VCaP (cell line): ENCODE measurements around the gene RSPO4.

Experiments used
- H3K27ac ChIP-seq: fragments of 450-650 bp; 2 replicates; pipeline ENCODE4 v1.5.1; 2017
- CTCF ChIP-seq: fragments of 450-650 bp; conservative IDR thresholded peaks from 2 replicates; pipeline ENCODE4 v1.5.1; 2017; ENCODE audit warnings: mild to moderate bottlenecking, moderate library complexity

The RSPO4 gene

DNA sequence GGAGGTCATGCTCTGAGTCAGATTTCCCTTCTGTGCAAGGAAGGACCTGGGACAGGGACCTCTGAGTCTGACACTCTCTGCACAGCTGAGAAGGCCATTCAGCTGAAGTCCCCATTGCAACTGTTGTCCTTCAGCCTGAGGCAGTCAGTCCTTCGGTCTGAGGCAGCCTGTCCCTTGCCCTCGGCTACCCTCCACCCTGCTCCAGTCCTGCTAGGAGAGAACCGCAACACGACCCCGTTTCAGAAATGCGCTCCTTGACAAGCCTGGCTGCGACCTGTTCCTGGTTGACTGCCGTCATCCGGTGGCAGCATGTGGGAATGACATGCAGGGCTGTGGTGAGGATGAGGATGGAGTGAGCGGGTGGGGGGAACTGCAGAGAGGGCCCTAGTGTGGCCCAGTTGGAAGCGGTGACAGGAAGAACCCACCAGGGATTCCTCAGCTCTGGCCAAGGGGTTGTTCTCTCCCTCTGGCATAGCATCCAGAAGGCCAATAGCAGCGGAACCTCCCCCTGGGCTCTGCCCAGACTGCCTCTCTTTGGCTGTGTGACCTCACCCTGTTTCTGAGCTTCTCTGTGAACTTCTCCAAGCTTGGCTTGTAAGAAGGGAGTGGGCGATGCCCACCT is 45.7 kb downstream of the RSPO4 start:
- H3K27ac ChIP-seq, result no peak overlapping the region
- TF ChIP-seq CTCF, result peak; percentile 98

DNA sequence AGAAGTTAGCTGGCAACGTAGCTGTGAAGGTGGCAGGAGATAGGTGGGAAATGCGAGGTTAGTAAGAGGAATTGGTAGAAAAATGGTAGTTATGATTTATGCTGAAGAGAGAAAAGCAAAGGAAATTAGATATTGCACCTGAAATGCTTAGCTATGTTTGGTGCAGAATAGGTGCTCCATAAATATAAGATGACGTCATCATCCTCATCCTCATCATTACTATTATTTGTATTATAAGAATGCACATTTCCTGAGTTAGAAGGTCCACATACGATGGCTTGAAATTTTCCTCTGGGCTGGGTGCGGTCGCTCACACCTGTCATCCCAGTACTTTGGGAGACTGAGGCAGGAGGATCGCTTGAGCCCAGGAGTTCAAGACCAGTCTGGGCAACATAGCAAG is 46.5 kb downstream of the RSPO4 start:
- no peak for TF ChIP-seq CTCF
- no peak overlapping the region for H3K27ac ChIP-seq

- no peak for TF ChIP-seq CTCF
Measured at GRCh38 chr20:955111-955510, 47.0 kb downstream of the RSPO4 start.

DNA sequence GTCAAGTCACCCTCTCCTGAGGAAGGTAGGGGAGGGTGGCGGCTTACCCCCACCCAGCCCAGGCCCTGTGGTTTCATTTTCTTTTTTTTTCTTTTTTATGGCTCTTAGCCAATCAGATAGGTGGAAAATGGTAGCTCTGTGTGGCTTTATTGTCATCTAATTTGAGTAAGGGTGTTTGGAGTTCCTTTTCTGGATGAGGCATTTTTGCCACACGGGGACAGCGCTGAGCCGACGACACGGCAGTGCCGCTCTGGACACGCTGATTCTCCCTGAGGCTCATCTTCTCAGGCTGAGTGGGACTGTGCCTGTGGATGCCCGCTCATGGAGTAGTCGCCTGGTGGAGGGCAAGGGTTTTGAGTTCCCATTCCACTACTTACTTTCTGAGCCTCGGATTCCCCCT is 48.4 kb downstream of the RSPO4 start:
- no peak overlapping the region for H3K27ac ChIP-seq
- TF ChIP-seq CTCF, result peak; percentile 79

More at GRCh38 chr20:955111-955510, 47.0 kb downstream of the RSPO4 start:
- H3K27ac ChIP-seq, result no peak overlapping the region

GRCh38 chr20:952196-952795 is 49.8 kb downstream of the RSPO4 start:
- TF ChIP-seq CTCF, result no peak
- H3K27ac ChIP-seq, result no peak overlapping the region

- H3K27ac ChIP-seq, result no peak overlapping the region
- peak; percentile 27; the same call in 1 of the 2 replicates for TF ChIP-seq CTCF
Measured at GRCh38 chr20:951384-952169, 50.5 kb downstream of the RSPO4 start.

GRCh38 chr20:949717-950116 is 52.4 kb downstream of the RSPO4 start:
- H3K27ac ChIP-seq, result no peak overlapping the region
- no peak for TF ChIP-seq CTCF
